RPMI8226 (cell line): ENCODE measurements around the gene KRTAP10-3.

ENCODE experiments used
- DNase-seq: peaks from one replicate; pipeline ENCODE4 v3.0.0-alpha.2; 2015

KRTAP10-3 gene

GRCh38 chr21:44527156-44527982 lies 31.2 kb downstream of the KRTAP10-3 start:
- DNase-seq, result no peak

GRCh38 chr21:44526096-44526997 lies 32.2 kb downstream of the KRTAP10-3 start:
- no peak for DNase-seq

- DNase-seq, result peak; percentile 81
Measured at GRCh38 chr21:44525391-44526095, 33.1 kb downstream of the KRTAP10-3 start.

- DNase-seq, result no peak
Measured at GRCh38 chr21:44524414-44525371, 33.9 kb downstream of the KRTAP10-3 start.

- no peak for DNase-seq
Measured at GRCh38 chr21:44523567-44524413, 34.8 kb downstream of the KRTAP10-3 start.

- DNase-seq, result no peak
Measured at GRCh38 chr21:44522753-44523204, 35.8 kb downstream of the KRTAP10-3 start.

GRCh38 chr21:44521928-44522752 lies 36.5 kb downstream of the KRTAP10-3 start:
- DNase-seq, result no peak

GRCh38 chr21:44521301-44521927 lies 37.2 kb downstream of the KRTAP10-3 start:
- no peak for DNase-seq

GRCh38 chr21:44520326-44521300 lies 38.0 kb downstream of the KRTAP10-3 start:
- DNase-seq, result no peak

GRCh38 chr21:44519346-44520325 lies 39.0 kb downstream of the KRTAP10-3 start:
- DNase-seq, result no peak

GRCh38 chr21:44518686-44519085 lies 39.9 kb downstream of the KRTAP10-3 start:
- DNase-seq, result no peak

- DNase-seq, result peak; percentile 100
Measured at GRCh38 chr21:44517175-44517899, 41.3 kb downstream of the KRTAP10-3 start.

- no peak for DNase-seq
Measured at GRCh38 chr21:44516828-44517174, 41.8 kb downstream of the KRTAP10-3 start.

GRCh38 chr21:44516342-44516741 lies 42.3 kb downstream of the KRTAP10-3 start:
- DNase-seq, result no peak

GRCh38 chr21:44515359-44516165 lies 43.0 kb downstream of the KRTAP10-3 start:
- DNase-seq, result no peak
